K562 treated with DMSO at 1 percent for 4 hours (cell line): ENCODE measurements around the gene ADI1. TPM values are rescaled to one million over a fixed set of nuclear protein-coding genes. Genes with fewer than 3 reads are reported as not detected.

ENCODE experiments used
- total RNA-seq: library from RNA; unstranded; fragments of 300-600 nt; gene quantifications from 2 replicates; pipeline ENCODE4 v1.2.3, GENCODE V29; 2022; ENCODE audit not compliant: insufficient read depth

Gene ADI1
- 38.8 and 42.5 TPM in 2 replicates for total RNA-seq

GRCh38 chr2:3519255-3520205 is at the start of gene ADI1:
Gene ADI1 (minus strand): TSS chr2:3519531. CDS start chr2:3519487, 44 bp downstream.

GRCh38 chr2:3558205-3559014 is 39.1 kb upstream of the ADI1 start, which contains the start of gene RNASEH1:
Gene RNASEH1 (minus strand): TSS chr2:3558333. CDS start chr2:3558260, 73 bp downstream.

Other genes starting within 250 kb of the ADI1 start
- gene EIPR1, start 141.7 kb downstream of the ADI1 start, total RNA-seq, result 22.5 and 31.1 TPM in 2 replicates
- gene TRAPPC12, start 139.8 kb downstream of the ADI1 start, total RNA-seq, result 57.5 and 61.2 TPM in 2 replicates
- gene RNASEH1, start 38.8 kb upstream of the ADI1 start, total RNA-seq, result 15.0 and 16.2 TPM in 2 replicates
- 3,155 and 3,182 TPM in 2 replicates for gene RPS7, start 55.7 kb upstream of the ADI1 start, total RNA-seq
- gene COLEC11, start 75.6 kb upstream of the ADI1 start, total RNA-seq, result 4.2 and 8.3 TPM in 2 replicates
- not detected in 2 replicates for gene ALLC, start 138.7 kb upstream of the ADI1 start, total RNA-seq
- not detected in 2 replicates for gene DCDC2C, start 184.0 kb upstream of the ADI1 start, total RNA-seq